ENCODE results near the gene ARHGAP15. TPM values are rescaled to one million over a fixed set of nuclear protein-coding genes. Genes with fewer than 3 reads are reported as not detected.

ARHGAP15 gene
- total RNA-seq, 2 donors from 2014 or later: 0.86 TPM; not detected in 1

DNA sequence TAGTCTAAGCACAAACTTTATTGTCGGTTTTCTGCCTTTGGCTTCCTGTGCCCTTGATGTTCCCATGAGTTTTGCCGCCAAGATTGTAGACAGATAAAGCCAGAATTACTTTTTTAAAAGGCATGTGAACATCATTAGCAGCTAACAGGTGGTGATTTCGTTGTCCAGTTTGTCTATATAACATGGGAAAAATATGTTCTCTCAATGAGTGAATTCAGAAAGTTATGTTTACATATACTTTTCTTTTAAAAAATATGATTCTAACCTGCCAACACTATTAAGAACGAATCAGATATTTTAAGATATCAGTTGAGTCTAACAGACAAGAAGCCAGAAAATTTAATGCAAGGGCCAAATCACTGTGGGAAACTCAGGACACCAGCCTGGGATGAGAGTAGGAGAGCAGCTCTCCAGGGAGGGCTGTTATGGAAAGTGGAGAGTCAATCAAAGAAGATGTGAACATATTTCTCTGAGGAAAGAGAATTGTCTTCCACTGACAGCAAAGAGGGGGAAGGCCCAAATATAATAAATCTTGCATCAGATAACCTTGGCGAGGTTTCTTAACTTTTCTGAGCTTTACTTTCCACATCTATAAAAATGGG lies 311.3 kb downstream of the ARHGAP15 start:
- no peaks in the 10 kb centered on the region for H3K36me3 Mint-ChIP-seq (ENCODE audit: low read depth)
- Histone ChIP-seq H3K4me1 (ENCODE audit: control insufficient read depth, insufficient read depth, low read length) (no peaks in the 10 kb centered on the region), H3K9me3 (ENCODE audit: control insufficient read depth, low read length) (no peaks in the 10 kb centered on the region), H3K27me3 (ENCODE audit: control insufficient read depth, insufficient read depth, low read length, poor library complexity, severe bottlenecking) (no peaks in the 10 kb centered on the region), H3K9ac (ENCODE audit: extremely low read depth, low read length, poor library complexity, severe bottlenecking) (no peak overlapping the region), H3K27ac (ENCODE audit: low read depth, low read length) (no peak overlapping the region), H3K4me3 (ENCODE audit: low read length) (no peak overlapping the region), H3K36me3 (ENCODE audit: control insufficient read depth, insufficient read depth, low read length) (no peaks in the 10 kb centered on the region)
- TF ChIP-seq, protein P1, sequence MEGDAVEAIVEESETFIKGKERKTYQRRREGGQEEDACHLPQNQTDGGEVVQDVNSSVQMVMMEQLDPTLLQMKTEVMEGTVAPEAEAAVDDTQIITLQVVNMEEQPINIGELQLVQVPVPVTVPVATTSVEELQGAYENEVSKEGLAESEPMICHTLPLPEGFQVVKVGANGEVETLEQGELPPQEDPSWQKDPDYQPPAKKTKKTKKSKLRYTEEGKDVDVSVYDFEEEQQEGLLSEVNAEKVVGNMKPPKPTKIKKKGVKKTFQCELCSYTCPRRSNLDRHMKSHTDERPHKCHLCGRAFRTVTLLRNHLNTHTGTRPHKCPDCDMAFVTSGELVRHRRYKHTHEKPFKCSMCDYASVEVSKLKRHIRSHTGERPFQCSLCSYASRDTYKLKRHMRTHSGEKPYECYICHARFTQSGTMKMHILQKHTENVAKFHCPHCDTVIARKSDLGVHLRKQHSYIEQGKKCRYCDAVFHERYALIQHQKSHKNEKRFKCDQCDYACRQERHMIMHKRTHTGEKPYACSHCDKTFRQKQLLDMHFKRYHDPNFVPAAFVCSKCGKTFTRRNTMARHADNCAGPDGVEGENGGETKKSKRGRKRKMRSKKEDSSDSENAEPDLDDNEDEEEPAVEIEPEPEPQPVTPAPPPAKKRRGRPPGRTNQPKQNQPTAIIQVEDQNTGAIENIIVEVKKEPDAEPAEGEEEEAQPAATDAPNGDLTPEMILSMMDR (conservative IDR thresholded peaks at IDR 0.05): no peak
- WGBS, 2 experiments (ENCODE audit: insufficient coverage in 1 of 2, insufficient read length in 1 of 2): 84 to 100% methylated on average over 2 to 5 of the region's 5 CpGs
- no peak for DNase-seq
- H3K9me3 Mint-ChIP-seq: no peaks in the 10 kb centered on the region
- H3K4me3 Mint-ChIP-seq: no peak overlapping the region
- H3K27ac Mint-ChIP-seq: no peak overlapping the region
- H3K27me3 Mint-ChIP-seq (ENCODE audit: insufficient read depth): no peaks in the 10 kb centered on the region
- no peaks in the 10 kb centered on the region for H3K4me1 Mint-ChIP-seq

GRCh38 chr2:143442193-143442592 lies 313.0 kb downstream of the ARHGAP15 start:
- H3K27me3 ChIP-seq (ENCODE audit: control insufficient read depth, insufficient read depth, low read length, poor library complexity, severe bottlenecking): no peaks in the 10 kb centered on the region
- no peaks in the 10 kb centered on the region for H3K4me1 Mint-ChIP-seq
- no peak overlapping the region for H3K27ac ChIP-seq (ENCODE audit: low read depth, low read length)
- H3K4me3 ChIP-seq (ENCODE audit: low read length): no peak overlapping the region
- no peaks in the 10 kb centered on the region for H3K9me3 Mint-ChIP-seq
- no peaks in the 10 kb centered on the region for H3K36me3 ChIP-seq (ENCODE audit: control insufficient read depth, insufficient read depth, low read length)
- H3K27ac Mint-ChIP-seq: no peak overlapping the region
- 93 to 98% methylated on average over 5 to 6 of the region's 6 CpGs for WGBS, 2 experiments (ENCODE audit: insufficient coverage in 1 of 2, insufficient read length in 1 of 2)
- no peaks in the 10 kb centered on the region for H3K4me1 ChIP-seq (ENCODE audit: control insufficient read depth, insufficient read depth, low read length)
- TF ChIP-seq, protein P1 (conservative IDR thresholded peaks at IDR 0.05): no peak
- no peaks in the 10 kb centered on the region for H3K9me3 ChIP-seq (ENCODE audit: control insufficient read depth, low read length)
- H3K4me3 Mint-ChIP-seq: no peak overlapping the region
- DNase-seq: no peak
- no peaks in the 10 kb centered on the region for H3K36me3 Mint-ChIP-seq (ENCODE audit: low read depth)
- H3K27me3 Mint-ChIP-seq (ENCODE audit: insufficient read depth): no peaks in the 10 kb centered on the region
- no peak overlapping the region for H3K9ac ChIP-seq (ENCODE audit: extremely low read depth, low read length, poor library complexity, severe bottlenecking)

- DNase-seq: no peak
- Histone ChIP-seq H3K4me3 (ENCODE audit: low read length) (no peak overlapping the region), H3K27me3 (ENCODE audit: control insufficient read depth, insufficient read depth, low read length, poor library complexity, severe bottlenecking) (no peaks in the 10 kb centered on the region), H3K9ac (ENCODE audit: extremely low read depth, low read length, poor library complexity, severe bottlenecking) (no peak overlapping the region), H3K4me1 (ENCODE audit: control insufficient read depth, insufficient read depth, low read length) (no peaks in the 10 kb centered on the region), H3K9me3 (ENCODE audit: control insufficient read depth, low read length) (no peaks in the 10 kb centered on the region), H3K36me3 (ENCODE audit: control insufficient read depth, insufficient read depth, low read length) (no peaks in the 10 kb centered on the region), H3K27ac (ENCODE audit: low read depth, low read length) (no peak overlapping the region)
- TF ChIP-seq, protein P1 (conservative IDR thresholded peaks at IDR 0.05): no peak
- H3K4me3 Mint-ChIP-seq: no peak overlapping the region
- no peaks in the 10 kb centered on the region for H3K4me1 Mint-ChIP-seq
- no peak overlapping the region for H3K27ac Mint-ChIP-seq
- no peaks in the 10 kb centered on the region for H3K27me3 Mint-ChIP-seq (ENCODE audit: insufficient read depth)
- 91 to 100% methylated on average over 2 to 4 of the region's 4 CpGs for WGBS, 2 experiments (ENCODE audit: insufficient coverage in 1 of 2, insufficient read length in 1 of 2)
- no peaks in the 10 kb centered on the region for H3K36me3 Mint-ChIP-seq (ENCODE audit: low read depth)
- no peaks in the 10 kb centered on the region for H3K9me3 Mint-ChIP-seq
Measured at GRCh38 chr2:143451642-143452281, 322.5 kb downstream of the ARHGAP15 start.
